CD4-positive, alpha-beta T cell treated with Interleukin-21 for 1 hour (primary cell): ENCODE results near the gene C1QL1.

Experiments
- DNase-seq: peaks from one replicate; pipeline ENCODE4 v3.0.0-alpha.2; 2020

Gene C1QL1

DNA sequence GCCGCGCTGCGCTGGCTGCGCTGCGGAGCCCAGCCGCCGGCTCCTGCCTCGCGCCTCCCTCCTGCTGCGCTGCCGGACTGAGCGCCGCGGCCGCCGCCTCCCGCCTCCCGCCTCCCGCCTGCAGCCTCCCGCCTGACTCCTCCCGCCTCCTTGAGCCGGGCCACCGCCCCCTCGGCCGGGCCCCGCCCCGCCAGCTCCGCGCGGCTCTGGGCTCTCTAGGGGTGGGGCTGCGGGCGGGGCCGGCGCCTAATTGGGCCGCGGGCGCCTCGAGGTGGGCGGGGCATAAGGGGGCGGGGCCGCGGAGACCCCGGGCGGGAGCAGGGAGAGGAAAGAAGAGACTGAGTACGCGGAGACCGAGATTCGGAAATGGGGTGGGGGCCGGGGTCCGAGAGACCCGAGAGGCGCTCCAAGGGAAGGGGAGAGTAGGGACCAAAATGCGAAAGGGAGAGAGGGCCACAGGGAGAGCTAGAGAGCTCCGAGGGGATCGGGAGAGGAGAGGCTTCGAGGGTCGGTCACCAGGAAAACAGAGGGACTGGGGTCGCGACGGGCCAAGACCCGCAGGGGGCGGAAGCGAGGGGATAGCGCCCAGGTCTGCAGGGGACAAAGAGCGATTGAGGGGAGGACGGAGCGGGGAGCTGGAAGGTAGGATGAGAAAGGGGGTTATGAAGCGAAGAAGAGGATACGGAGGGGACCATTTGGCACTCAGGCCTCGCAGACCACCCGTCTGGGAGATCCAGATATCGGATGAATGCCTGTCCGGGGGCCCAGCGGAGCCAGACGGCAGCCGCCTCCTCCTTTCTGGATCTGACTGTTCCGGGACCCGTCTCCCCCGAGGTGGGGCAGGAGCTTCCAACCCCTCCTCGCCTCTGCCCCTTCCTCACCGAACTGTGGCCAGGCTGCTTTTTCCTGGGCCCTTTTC is at the start of gene C1QL1:
C1QL1 (minus strand) TSS at position 79 of the 919 bp plus-strand sequence. CDS start 255 bp downstream, outside the sequence.
- DNase-seq, result peak; percentile 88

DNA sequence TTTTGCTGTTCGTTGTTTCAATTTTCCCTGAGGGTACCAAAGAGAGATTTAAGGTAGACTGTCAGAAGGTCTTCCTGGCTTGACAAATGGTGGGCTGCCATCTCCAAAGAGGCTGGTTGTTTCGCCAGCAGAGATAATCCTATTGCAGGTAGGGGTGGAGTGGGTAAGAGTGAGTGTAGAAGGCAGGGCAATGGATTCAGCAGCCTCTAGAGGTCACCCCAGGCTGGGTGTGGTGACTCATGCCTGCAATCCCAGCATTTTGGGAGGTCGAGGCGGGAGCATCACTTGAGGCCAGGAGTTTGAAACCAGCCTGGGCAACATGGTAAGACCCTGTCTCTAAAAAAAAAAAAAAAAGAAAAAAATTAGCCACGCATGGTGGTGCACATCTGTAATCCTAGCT is 48.7 kb upstream of the C1QL1 start:
- DNase-seq, result no peak

DNA sequence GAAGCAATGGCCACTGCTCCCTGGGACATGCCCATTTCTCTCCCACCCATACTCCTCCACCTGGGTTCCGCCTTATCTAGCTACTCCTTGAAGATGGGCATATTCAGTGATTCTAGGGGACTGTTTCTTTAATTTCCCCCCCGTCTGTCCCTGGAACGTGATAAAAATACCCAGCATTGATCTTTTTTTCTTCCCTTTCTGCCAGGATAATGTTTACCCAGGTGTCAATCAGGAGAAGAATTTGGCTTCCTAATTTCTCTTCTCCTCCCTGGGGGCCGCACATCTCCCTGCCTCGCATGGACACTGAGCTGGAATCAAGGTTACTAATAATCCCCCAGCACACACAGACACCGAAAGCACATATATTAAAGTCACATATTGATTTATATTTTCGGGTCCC is 48.1 kb upstream of the C1QL1 start:
- DNase-seq, result no peak

DNA sequence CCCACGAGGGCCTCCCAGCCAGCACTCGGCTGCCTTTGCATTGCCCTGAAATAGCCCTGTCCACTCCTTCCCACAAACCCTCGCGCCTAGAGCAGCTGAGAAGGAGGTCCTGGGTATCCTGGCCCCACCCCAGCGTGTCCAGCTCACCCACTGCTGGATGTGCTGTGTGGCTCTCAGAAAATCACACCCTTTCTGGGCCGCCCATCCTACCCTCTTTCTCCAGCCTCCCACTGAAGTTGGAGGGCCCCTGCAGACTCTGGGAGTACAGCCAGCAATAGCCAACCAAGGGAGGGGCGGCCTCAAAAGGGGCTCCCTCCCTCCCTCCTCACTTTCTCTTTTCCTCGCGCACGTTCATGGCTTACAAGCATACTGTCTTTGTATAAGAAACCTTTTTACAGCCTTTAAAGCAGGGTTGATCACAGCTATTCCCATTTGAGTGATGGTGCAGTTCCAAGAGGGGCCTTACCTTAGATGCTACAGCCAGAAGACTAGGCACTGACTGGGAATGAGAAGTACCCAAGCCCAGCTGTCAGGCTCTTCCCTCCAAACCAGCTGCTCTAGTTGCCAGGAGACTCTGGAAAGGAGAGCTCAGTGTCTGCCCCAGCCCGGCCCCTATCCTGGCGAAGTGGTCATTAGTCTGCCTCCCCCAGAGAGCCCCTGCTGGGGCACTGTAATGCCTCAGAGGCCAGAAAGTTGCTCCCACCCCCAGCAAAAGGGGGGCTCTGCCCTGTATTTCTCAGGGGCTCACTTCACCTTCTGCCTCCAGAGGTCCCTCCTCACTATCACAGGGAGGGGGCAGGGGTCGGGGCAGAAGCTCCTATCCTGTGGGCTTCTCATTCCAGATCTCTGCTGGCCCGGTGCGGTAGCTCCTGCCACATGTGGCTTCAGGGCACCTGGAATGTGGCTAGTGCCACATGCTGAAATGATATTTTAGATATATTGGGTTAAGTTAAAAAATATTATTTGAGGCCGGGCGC is 45.2 kb upstream of the C1QL1 start:
- DNase-seq, result no peak

DNA sequence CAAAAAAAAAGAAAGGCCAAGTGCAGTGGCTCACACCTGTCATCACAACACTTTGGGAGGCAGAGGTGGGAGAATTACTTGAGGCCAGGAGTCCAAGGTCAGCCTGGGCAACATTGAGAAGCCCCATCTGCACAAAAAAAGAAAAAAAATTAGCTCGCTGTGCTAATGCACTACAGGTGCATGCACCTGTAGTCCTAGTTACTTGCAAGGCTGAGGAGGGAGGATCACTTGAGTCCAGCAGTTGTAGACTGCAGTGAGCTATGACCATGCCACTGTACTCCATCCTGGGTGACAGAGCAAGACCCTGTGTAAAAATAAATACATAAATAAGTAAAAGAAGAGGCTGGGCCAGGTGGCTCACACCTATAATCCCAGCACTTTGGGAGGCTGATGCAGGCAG is 43.7 kb upstream of the C1QL1 start:
- no peak for DNase-seq

DNA sequence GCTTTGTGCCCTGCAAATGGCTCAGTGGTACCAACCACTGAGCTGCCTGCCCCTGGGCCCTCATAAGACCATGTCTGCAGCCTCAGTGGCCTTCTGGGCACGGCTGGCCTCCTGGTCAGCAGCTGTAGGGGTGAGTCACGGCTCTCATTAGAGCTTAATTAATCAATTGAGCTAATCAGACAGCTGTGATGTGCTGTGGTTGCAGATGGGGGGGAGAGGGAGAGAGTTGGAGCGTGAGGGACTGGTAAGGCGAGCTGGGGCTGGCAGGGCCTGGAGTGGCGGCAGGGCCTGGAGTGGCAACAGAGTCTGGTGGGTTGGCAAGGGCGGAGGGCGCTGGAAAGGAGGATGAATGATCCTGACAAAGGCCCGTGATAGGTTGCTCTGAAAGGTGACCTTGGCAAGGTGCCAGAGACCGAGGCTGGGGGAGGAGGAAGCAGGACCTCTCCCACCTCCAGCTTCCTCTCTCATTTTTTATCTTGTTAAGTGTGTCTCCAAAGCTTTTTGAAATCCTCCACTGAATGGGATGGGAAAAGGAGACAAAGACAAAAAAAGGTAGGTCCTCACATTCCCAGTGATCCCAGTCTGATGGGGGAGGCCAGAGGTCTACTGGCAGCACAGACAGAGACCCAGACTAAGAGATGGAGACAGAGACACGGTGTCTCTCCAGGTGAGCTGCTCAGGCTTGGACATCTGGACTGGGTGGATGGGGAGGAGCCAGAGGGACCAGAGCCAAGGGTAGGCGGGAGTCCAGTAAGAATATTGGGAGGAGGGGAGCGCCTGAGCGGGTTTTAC is 41.8 kb upstream of the C1QL1 start:
- DNase-seq, result no peak

DNA sequence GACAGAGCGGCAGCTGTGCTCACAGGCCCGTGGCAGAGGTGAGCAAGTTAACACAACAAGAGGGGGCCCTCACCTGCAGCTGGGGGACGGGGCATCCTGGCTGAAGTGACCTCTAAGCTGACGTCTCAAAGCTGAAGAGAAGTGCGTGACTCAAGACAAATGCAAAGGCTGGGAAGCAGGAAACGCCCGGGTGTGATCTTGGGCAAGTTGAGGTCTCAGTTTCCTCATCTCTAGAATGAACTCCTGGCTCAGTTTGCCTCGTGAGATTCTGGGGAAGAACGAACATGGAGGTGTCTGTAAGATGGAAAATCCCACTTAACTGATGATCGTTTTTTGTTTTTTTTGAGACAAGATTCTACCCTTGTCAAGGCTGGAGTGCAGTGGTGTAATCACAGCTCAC is 40.1 kb upstream of the C1QL1 start:
- DNase-seq, result no peak

DNA sequence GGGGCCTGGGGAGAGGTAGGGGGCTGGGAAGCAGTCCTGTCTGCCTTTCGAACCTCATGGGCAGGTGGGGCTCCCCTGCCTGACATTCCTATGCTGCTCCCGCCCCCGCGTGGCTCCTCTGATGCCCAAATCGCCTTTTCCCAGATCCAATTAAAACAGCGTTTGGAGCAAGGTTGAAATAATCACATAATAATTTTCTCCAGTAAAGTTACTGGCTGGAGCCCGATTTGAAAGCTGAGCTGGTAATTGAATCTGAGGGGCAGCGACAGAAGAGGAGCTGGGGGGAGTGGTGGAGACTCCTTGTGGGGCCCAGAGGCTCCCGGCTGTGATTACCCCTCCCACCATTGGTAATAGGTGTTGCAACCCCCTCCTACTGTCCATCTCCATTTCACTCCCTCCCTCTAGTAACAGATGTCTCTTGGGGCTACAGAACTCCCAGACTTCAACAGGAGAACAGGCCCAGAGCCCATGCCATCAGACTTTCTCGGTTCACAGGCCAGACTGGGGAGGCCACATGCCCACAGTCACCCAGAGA is 38.9 kb upstream of the C1QL1 start:
- no peak for DNase-seq

DNA sequence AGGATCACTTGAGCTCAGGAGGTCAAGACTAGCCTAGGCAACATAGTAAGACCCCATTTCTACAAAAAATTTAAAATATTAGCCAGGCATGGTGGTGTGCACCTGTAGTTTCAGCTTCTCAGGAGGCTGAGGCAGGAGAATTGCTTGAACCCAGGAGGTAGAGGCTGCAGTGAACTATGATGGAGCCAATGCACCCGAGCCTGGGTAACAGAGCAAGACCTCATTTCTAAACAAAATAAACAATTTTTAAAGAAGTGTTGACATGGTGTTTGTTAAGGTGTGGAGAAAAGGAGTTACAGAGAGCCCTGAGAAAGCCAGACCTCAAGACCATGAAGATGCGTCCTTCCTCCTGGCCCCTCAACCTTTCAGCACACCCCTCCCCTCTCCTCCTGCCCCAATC is 37.6 kb upstream of the C1QL1 start:
- DNase-seq, result no peak

DNA sequence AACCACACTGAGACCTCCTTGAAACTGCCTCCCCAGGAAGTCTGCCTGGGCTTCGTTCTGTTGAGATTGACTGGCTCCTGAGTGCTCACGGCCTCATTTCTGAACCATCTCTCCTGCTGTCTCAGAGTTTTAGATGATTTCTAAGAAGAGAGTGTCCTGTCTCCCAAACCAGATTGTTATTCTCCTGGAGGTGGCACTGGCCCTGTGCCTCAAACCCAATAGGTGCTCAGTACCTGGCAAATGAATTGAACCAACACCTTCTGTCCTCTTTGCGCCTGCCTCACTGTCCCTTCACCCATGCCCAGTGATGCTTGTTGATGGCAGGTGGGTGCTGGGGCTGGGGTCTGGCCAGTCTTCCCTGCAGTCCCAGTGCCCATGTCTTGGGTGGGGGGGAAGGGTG is 36.3 kb upstream of the C1QL1 start:
- no peak for DNase-seq

DNA sequence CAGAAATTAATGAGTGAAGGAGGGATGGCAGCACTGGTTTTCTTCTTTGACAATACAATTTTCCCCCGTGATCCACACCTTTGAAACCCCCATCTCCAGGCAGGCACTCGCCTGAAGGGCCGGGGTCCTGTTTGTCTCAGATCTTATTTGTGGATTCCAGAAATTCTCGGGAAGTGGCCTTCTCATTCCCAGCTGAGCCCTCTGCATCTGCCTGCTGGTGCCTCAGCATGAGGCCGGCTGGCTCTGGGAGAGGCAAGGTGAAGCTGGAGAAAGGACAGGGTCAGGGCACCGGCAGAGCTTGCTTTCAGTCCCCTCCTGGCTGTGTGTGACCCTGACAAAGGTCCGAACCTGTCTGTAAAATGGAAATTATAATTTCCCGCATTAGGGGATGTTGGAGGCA is 35.8 kb upstream of the C1QL1 start:
- DNase-seq, result no peak

DNA sequence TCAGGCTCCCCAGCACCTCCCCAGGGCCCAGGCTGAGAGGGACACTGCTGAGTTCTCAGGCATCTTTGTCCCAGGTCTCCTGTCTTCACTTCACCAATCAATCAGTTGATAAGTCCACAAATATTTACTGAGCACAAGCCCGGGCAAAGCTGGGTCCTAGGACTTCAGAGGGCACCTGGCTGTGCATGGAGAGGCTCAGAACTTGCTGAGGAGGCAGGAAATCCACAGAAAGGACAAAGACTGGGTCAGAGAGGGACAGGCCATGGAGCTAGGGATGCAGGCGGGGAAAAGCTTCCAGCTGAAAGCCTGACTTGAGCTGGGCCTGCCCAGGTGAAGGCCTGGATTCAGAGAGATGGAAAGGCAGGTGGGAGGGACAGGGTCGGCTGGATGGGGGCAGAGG is 33.2 kb upstream of the C1QL1 start:
- no peak for DNase-seq

DNA sequence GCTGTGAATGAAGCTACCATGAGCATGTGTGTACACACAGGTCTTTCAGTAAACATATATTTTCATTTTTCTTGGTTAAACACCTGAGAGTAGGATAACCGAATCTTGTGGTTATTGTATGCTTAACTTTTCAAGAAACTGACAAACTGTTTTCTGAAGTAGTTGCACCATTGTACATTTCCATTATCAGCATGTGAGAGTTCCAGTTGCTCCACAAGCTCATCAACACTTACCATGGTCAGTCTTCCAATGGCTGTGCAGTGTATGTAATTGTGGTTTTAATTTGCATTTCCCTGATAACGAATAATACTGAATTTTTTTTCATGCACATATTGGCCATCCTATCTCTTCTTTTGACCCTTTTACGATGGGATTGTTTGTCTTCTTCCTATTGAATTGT is 31.3 kb upstream of the C1QL1 start:
- DNase-seq, result no peak

DNA sequence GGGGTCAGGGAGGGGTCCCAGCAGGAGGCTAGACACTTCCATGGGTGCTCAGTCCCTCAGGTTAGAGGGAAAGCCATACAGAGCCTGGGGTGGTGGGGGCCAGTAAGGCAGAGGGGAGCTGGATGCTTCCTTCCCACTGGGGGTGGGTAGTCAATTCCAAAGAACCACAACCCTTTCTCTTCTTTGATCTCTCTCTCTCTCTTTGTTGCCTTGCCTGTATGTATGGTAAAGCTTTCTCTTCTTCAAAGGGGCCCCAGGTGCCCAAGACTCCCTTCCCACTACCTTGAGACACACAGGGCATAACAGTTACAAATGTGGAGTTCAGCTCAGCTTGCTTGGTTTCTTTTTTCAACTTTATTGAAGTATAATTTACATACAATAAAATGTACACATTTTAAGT is 30.5 kb upstream of the C1QL1 start:
- DNase-seq, result no peak

DNA sequence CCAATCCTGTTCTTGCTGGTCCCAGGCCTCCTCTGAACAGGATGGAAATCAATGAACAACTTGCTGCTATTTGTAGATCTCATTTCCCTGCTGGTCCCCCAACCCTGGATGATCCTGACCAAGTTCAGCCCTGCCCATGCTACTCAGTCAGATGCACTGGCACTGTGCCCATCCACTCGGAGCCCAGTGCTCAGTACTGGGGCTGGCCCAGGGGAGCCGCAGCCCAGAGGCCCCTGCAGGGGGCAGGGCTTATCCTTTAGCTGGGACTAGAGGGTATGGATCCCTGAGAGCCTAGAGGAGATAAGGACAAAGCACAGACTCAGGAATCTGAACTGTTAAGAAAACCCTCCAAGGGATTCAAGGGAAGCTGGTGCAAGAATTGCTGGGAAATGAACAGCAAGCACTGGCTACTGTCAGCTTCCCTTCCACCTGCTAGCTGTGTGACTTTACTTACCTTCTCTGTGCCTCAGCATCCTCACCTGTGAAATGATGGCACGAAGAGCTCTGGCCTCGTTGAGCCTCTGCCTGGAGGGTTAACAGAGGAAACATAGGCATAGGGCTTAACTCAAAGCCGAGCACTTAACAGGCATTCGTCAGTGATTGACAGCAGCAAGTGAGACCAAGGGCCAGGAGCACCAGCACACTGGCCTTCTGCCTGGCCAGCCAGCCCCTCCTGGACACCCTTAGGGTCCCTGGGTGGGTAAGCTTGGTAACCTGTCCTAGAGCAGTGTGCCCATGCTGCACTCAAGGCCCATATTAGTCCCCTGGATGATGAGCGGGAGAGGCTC is 29.8 kb upstream of the C1QL1 start:
- no peak for DNase-seq

DNA sequence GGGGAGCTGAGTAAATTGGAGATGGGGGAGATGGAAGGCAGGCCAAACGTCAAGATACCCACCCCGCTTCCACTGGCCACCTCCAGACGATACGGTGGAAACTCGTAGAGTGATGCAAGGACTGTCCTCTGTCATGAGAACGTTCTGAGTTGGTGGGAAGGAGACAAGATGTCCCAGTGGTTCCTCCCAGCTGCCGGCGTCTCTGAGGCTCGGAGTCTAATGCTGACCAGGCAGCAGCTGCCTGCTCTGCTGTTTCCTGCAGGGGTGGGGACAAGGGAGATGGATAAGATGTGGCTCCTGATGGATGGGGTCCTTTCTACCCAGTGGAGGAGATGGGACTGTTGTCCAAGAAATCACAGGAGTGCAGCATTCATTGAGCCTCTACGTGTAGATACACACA is 28.2 kb upstream of the C1QL1 start:
- no peak for DNase-seq

DNA sequence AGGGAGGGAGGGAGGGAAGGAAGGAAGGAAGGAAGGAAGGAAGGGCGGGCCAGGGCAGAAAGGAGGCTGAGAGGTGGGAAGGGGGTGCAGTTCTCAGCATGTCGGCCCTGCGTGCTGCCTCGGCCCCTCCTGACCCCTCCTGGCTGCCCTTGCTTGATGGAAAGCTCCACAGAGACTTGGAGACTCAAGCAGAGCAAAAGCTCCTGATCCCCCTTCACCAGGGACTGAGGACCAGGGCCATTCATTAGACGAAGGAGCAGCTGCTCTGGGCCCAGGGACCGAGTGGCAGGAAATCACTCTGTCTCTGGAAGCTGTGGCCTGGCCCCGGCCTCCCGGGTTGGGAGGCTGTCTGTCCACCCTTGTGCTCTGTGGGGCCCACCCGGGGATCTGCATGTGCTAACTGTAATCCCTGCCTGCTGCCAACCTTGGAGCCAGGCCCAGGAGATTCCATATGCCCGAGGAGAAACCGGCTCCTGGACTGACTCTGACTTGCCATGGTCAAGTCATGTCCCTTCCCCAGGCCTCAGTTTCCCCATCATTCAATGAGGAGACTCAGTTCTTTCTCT is 27.4 kb upstream of the C1QL1 start:
- no peak for DNase-seq

DNA sequence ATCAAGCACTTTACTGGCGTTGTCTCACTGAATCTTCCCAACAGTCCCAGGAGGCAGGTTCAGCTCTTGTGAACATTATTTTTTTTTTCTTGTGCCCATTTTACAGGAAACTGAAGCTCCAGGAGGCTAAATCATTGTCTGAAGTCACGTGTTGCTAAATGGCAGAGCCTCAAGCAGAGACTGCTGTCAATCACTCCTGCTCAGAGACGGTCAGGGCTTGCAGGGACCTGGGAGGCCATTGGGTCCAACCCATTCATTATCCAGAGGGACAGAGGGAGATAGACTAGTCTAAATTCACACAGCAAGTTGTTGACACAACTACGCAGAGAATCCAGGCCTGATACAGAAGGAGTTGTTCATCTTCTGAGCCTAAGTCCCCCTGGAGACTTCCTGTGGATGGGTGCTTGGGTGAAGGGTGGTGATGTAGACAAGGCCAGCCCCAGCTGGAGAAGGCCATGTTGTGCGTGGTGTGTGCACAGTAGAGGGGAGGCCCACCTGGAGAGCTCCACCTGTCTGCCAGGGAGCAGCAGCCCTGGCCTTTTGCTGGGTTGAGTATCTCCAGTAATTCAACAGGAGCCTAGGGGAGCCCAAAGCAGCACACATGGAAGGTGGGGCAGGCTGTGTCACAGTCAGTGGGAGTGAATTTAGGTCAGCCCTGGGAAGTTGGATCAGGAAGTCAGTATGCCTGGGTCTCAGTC is 24.3 kb upstream of the C1QL1 start:
- no peak for DNase-seq

DNA sequence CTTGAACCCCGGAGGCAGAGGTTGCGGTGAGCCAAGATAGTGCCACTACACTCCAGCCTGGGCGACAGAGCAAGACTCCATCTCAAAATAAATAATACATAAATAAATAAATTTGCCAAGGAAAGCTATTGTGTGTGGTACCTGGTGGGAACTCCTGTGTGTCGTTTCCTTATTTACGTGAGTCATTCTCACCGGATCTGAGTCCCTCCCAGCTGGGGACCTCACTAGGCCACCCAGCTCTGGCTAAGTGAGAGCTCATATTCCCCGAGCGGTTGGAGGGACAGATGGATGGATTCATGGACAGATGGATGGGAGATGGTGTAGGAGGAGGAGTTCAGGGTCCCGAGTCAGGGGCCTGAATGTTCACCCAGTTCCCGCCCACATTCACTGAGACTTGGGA is 22.9 kb upstream of the C1QL1 start:
- DNase-seq, result no peak

DNA sequence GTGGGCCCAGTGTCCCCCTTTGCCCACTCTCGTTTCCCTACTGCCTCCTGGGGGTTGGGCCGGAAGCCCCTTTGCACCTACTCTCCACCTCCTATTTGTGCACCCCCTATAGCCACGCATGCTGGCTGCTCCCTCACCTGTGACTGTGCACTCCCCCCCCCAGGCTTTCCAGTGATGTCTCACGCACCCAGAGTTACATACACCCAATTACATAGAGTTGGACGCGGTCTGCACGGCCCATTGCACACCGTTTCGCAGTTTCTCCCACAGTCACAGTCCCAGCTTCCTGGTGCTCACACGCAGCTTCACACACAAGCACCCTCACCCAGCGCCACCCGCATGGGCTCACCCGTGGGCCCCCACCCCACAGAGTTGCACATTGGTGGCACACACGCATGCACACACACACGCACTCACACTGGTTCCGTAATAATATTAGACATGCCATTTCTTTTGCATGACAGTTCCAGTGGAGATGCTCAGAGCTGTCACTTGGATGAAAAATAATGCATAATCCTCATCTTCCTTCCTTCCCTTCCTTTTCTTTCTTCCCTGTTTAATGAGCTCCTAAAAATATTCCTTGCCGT is 21.5 kb upstream of the C1QL1 start:
- no peak for DNase-seq
